Measurements from ENCODE around the gene EIF2B1.

Gene EIF2B1

DNA sequence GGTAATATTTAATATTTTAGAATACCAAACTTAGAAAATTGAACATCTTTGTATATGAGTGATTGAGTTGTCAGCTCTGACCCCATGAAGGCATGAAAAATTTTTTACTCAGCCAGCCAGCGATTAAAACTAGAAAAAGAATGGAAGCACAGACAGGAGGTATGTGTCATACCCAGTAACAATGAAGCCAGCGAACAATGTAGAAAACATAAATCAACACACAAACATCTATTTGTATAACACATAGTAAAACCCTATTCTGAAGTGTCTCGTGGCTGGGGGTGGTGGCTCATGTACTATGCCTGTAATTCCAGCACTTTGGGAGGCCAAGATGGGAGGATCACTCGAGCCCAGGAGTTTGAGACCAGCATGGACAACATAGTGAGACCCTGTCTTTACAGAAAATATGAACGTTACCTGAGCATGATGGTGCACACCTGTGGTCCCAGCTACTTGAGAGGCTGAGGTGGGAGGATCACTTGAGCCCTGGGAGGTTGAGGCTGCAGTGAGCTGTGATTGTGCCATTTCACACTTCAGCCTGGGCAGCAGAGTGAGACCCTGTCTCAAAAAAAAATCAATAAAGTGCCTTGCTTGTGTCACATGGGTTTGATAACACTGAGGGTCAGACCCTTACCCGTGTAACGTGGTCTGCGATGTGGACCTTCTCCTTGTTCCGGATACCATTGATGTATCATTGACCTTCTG lies 43.3 kb upstream of the EIF2B1 start:
- TF ChIP-seq PPARA (CRISPR knock-in tag; IDR thresholded peaks at IDR 0.05; ENCODE audit: borderline replicate concordance), result no peak
- no peak for TF ChIP-seq ARNTL (CRISPR knock-in tag; IDR thresholded peaks at IDR 0.05; ENCODE audit: borderline replicate concordance, low read depth)
- no peak for TF ChIP-seq ZFP30 (CRISPR knock-in tag; IDR thresholded peaks at IDR 0.05)
- TF ChIP-seq, protein P1, sequence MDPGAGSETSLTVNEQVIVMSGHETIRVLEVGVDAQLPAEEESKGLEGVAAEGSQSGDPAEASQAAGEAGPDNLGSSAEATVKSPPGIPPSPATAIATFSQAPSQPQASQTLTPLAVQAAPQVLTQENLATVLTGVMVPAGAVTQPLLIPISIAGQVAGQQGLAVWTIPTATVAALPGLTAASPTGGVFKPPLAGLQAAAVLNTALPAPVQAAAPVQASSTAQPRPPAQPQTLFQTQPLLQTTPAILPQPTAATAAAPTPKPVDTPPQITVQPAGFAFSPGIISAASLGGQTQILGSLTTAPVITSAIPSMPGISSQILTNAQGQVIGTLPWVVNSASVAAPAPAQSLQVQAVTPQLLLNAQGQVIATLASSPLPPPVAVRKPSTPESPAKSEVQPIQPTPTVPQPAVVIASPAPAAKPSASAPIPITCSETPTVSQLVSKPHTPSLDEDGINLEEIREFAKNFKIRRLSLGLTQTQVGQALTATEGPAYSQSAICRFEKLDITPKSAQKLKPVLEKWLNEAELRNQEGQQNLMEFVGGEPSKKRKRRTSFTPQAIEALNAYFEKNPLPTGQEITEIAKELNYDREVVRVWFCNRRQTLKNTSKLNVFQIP (CRISPR knock-in tag; IDR thresholded peaks at IDR 0.05; ENCODE audit: borderline replicate concordance, low read depth), result no peak
- TF ChIP-seq, protein P2, sequence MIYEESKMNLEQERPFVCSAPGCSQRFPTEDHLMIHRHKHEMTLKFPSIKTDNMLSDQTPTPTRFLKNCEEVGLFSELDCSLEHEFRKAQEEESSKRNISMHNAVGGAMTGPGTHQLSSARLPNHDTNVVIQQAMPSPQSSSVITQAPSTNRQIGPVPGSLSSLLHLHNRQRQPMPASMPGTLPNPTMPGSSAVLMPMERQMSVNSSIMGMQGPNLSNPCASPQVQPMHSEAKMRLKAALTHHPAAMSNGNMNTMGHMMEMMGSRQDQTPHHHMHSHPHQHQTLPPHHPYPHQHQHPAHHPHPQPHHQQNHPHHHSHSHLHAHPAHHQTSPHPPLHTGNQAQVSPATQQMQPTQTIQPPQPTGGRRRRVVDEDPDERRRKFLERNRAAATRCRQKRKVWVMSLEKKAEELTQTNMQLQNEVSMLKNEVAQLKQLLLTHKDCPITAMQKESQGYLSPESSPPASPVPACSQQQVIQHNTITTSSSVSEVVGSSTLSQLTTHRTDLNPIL (CRISPR knock-in tag; IDR thresholded peaks at IDR 0.05; ENCODE audit: low read depth), result no peak
- no peak for TF ChIP-seq TCF4 (CRISPR knock-in tag; IDR thresholded peaks at IDR 0.05; ENCODE audit: borderline replicate concordance)
- no peak for TF ChIP-seq ZFP3 (CRISPR knock-in tag; IDR thresholded peaks at IDR 0.05)
- no peak for TF ChIP-seq ZC3H10 (CRISPR knock-in tag; IDR thresholded peaks at IDR 0.05)

DNA sequence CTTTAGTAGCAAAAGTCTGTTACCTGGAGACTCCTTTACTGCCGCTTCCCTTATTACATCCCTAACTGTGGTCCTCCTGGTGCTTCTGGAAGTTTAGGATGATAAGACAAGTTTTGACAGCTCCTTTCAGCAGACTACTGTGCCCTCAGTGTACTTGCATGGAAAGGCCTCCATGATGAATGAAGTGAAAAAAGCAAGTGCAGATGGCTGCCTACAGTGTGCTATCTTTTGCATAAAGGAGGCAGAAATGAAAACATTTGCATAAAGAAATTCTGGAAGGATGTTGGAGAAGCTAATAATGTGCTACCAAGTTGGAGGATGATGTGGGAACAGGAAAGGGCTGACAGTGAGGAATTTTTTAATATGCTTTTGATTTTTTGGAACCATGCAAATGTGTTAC lies 42.0 kb upstream of the EIF2B1 start:
- no peak for ATAC-seq
- TF ChIP-seq BACH2 (CRISPR knock-in tag; IDR thresholded peaks at IDR 0.05; ENCODE audit: borderline replicate concordance), result no peak
- TF ChIP-seq, protein P1 (CRISPR knock-in tag; IDR thresholded peaks at IDR 0.05; ENCODE audit: borderline replicate concordance, low read depth), result no peak
- no peak for TF ChIP-seq TOX (CRISPR knock-in tag; IDR thresholded peaks at IDR 0.05; ENCODE audit: borderline replicate concordance)
- no peak for TF ChIP-seq TCF4 (CRISPR knock-in tag; IDR thresholded peaks at IDR 0.05; ENCODE audit: borderline replicate concordance)
- TF ChIP-seq, protein P3, sequence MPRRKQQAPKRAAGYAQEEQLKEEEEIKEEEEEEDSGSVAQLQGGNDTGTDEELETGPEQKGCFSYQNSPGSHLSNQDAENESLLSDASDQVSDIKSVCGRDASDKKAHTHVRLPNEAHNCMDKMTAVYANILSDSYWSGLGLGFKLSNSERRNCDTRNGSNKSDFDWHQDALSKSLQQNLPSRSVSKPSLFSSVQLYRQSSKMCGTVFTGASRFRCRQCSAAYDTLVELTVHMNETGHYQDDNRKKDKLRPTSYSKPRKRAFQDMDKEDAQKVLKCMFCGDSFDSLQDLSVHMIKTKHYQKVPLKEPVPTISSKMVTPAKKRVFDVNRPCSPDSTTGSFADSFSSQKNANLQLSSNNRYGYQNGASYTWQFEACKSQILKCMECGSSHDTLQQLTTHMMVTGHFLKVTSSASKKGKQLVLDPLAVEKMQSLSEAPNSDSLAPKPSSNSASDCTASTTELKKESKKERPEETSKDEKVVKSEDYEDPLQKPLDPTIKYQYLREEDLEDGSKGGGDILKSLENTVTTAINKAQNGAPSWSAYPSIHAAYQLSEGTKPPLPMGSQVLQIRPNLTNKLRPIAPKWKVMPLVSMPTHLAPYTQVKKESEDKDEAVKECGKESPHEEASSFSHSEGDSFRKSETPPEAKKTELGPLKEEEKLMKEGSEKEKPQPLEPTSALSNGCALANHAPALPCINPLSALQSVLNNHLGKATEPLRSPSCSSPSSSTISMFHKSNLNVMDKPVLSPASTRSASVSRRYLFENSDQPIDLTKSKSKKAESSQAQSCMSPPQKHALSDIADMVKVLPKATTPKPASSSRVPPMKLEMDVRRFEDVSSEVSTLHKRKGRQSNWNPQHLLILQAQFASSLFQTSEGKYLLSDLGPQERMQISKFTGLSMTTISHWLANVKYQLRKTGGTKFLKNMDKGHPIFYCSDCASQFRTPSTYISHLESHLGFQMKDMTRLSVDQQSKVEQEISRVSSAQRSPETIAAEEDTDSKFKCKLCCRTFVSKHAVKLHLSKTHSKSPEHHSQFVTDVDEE (CRISPR knock-in tag; IDR thresholded peaks at IDR 0.05), result no peak
- TF ChIP-seq RARB (CRISPR knock-in tag; IDR thresholded peaks at IDR 0.05), result no peak
- TF ChIP-seq ZNF8 (CRISPR knock-in tag; IDR thresholded peaks at IDR 0.05), result no peak
- TF ChIP-seq ZC3H10 (CRISPR knock-in tag; IDR thresholded peaks at IDR 0.05), result no peak
- TF ChIP-seq ZFP30 (CRISPR knock-in tag; IDR thresholded peaks at IDR 0.05), result no peak

More for the DNA sequence above, 43.3 kb upstream of the EIF2B1 start:
- no peak for ATAC-seq

DNA sequence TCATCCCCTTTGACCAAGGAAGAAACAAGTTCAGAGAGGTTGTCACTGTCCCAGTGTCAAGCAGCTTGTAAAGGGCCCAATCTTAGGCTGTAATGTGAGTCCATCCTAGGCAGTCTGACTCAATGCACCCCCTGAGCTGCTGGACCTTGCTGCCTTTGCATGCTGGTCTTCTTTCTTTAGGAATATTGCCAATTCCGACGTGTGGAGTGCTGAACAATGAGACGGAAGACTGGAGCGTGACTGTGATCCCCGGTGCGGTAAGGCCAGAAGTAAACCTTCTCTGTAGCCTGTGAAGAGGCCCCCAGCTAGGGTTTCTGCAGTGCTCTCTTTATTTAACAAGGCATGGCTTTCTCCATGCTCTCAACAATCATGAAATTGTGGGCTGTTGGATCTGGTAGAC lies 38.4 kb upstream of the EIF2B1 start:
- ATAC-seq, result no peak
- TF ChIP-seq, protein P3 (CRISPR knock-in tag; IDR thresholded peaks at IDR 0.05), result no peak
- TF ChIP-seq TOX (CRISPR knock-in tag; IDR thresholded peaks at IDR 0.05; ENCODE audit: borderline replicate concordance), result no peak
- TF ChIP-seq, protein P4, sequence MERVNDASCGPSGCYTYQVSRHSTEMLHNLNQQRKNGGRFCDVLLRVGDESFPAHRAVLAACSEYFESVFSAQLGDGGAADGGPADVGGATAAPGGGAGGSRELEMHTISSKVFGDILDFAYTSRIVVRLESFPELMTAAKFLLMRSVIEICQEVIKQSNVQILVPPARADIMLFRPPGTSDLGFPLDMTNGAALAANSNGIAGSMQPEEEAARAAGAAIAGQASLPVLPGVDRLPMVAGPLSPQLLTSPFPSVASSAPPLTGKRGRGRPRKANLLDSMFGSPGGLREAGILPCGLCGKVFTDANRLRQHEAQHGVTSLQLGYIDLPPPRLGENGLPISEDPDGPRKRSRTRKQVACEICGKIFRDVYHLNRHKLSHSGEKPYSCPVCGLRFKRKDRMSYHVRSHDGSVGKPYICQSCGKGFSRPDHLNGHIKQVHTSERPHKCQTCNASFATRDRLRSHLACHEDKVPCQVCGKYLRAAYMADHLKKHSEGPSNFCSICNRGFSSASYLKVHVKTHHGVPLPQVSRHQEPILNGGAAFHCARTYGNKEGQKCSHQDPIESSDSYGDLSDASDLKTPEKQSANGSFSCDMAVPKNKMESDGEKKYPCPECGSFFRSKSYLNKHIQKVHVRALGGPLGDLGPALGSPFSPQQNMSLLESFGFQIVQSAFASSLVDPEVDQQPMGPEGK (CRISPR knock-in tag; IDR thresholded peaks at IDR 0.05; ENCODE audit: borderline replicate concordance), result no peak
- TF ChIP-seq OSR1 (CRISPR knock-in tag; IDR thresholded peaks at IDR 0.05), result no peak
- TF ChIP-seq ESRRG (CRISPR knock-in tag; IDR thresholded peaks at IDR 0.05), result no peak
- no peak for TF ChIP-seq ISL1 (CRISPR knock-in tag; IDR thresholded peaks at IDR 0.05)
- no peak for TF ChIP-seq RARB (CRISPR knock-in tag; IDR thresholded peaks at IDR 0.05)
